Colonic mucosa (tissue), 4 donors: Measurements from ENCODE around the gene EPHB1. TPM values are rescaled to one million over a fixed set of nuclear protein-coding genes. Genes with fewer than 3 reads are reported as not detected.

ENCODE experiments used
- DNase-seq: peaks from one replicate; pipeline ENCODE4 v3.0.0-alpha.2; 2020
- H3K27ac ChIP-seq: fragments of 200-600 bp; one replicate; pipeline ENCODE4 v1.8.0; 2021
- H3K27me3 ChIP-seq: fragments of 200-600 bp; one replicate; pipeline ENCODE4 v1.8.0; 2021
- H3K36me3 ChIP-seq: fragments of 200-600 bp; one replicate; pipeline ENCODE4 v1.8.0; 2021
- H3K4me1 ChIP-seq: fragments of 200-600 bp; one replicate; pipeline ENCODE4 v1.8.0; 2021; ENCODE audit warnings: mild to moderate bottlenecking
- H3K4me3 ChIP-seq: fragments of 200-600 bp; one replicate; pipeline ENCODE4 v1.8.0; 2021
- H3K9ac ChIP-seq, 2 donors: one replicate each; pipeline ENCODE4 v1.7.0; 2013; ENCODE audit warnings: control low read depth in 2 of 2, low read depth in 2 of 2, low read length in 2 of 2
- H3K9me3 ChIP-seq: fragments of 200-600 bp; one replicate; pipeline ENCODE4 v1.8.0; 2021
- CTCF ChIP-seq: fragments of 200-600 bp; IDR thresholded peaks from one replicate; pipeline ENCODE4 v1.8.0; 2022; ENCODE audit warnings: antibody characterized with exemption, mild to moderate bottlenecking
- intact Hi-C: fragments of 100-400 bp; cut with DNase I; formaldehyde crosslinking; loops from one replicate; pipeline ENCODE4 v1.14.1; 2022
- total RNA-seq, 2 donors: library from RNA; stranded (reverse); fragmentation: NEBNext Ultra II Directional in 1 of 2; extraction: Animal tissue kit (Norgen Biotek cat#: 25700) in 1 of 2; gene quantifications; one replicate each; pipeline ENCODE4 v1.2.1, GENCODE V29; 2021
- donor health status: healthy.
- donor health status: DM: no; HTN: no; CAD: no.
- donor health status: DM: no; HTN: no; CAD: no.

EPHB1 gene
- total RNA-seq, 2 donors from 2014 or later = 0.40 to 0.74 TPM

- Histone ChIP-seq H3K9me3 (no peaks in the 10 kb centered on the region), H3K27ac (no peak overlapping the region), H3K4me1 (no peaks in the 10 kb centered on the region), H3K36me3 (no peaks in the 10 kb centered on the region), H3K27me3 (no peaks in the 10 kb centered on the region), H3K9ac (no peak overlapping the region), H3K4me3 (no peak overlapping the region)
- intact Hi-C loops = no loop called here
- DNase-seq = no peak
- TF ChIP-seq CTCF = no peak
These were observed 33.8 kb upstream of the EPHB1 start for GRCh38 chr3:134761213-134761612.

DNA sequence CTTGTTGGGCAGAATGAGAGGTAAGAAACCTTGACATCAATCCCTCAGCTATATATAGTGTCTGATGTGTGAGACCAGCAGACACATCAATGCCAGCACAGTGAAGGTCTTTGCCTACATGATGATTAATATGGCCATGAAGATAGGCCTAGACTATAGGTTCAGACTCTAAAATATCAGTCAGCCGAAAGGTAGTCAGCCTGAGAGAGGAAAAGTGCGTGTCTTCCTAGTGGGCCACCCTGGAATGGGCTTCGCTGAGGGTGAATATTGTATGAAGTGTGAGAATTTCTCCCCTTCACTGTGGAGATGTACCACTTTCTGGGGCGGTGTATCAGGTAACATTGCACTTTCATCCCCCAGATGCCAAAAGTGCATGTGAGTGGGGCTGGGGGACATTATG lies 33.0 kb upstream of the EPHB1 start:
- Histone ChIP-seq H3K36me3 (no peaks in the 10 kb centered on the region), H3K27me3 (no peaks in the 10 kb centered on the region), H3K4me1 (no peaks in the 10 kb centered on the region), H3K4me3 (no peak overlapping the region), H3K27ac (no peak overlapping the region), H3K9me3 (no peaks in the 10 kb centered on the region), H3K9ac (no peak overlapping the region)
- no peak for TF ChIP-seq CTCF
- intact Hi-C loops = no loop called here
- DNase-seq = no peak

DNA sequence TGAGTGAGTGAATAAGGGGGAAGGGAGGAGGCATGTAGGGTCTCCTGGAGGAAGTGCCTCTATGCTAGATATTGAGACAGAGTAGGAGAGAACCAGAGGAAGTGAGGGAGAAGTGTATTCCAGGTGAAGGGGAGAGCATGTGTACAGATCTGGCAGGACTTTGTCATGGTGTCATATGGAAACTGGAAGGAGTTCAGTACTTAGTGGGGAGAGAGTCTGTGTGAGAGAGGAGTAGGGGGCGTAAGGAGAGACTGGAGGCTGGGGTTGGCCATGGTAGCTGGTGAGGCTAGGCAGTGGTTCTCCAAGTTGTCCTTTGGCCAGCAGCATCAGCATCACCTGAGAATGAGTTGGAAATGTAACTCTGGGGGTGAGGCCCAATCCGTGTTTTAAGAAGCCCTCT lies 29.6 kb upstream of the EPHB1 start:
- Histone ChIP-seq H3K27me3 (no peaks in the 10 kb centered on the region), H3K36me3 (no peaks in the 10 kb centered on the region), H3K9me3 (no peaks in the 10 kb centered on the region), H3K9ac (no peak overlapping the region), H3K4me3 (no peak overlapping the region), H3K27ac (no peak overlapping the region), H3K4me1 (no peaks in the 10 kb centered on the region)
- intact Hi-C loops = no loop called here
- TF ChIP-seq CTCF = no peak
- DNase-seq = no peak

- DNase-seq = no peak
- H3K9me3 ChIP-seq = no peaks in the 10 kb centered on the region
- no peak overlapping the region for H3K27ac ChIP-seq
- no peak overlapping the region for H3K4me3 ChIP-seq
- H3K27me3 ChIP-seq = no peaks in the 10 kb centered on the region
- H3K4me1 ChIP-seq = no peaks in the 10 kb centered on the region
- intact Hi-C loops = no loop called here
- no peak for TF ChIP-seq CTCF
- H3K9ac ChIP-seq = no peak overlapping the region
- H3K36me3 ChIP-seq = no peaks in the 10 kb centered on the region
These were observed 28.8 kb upstream of the EPHB1 start for GRCh38 chr3:134766290-134766689.

DNA sequence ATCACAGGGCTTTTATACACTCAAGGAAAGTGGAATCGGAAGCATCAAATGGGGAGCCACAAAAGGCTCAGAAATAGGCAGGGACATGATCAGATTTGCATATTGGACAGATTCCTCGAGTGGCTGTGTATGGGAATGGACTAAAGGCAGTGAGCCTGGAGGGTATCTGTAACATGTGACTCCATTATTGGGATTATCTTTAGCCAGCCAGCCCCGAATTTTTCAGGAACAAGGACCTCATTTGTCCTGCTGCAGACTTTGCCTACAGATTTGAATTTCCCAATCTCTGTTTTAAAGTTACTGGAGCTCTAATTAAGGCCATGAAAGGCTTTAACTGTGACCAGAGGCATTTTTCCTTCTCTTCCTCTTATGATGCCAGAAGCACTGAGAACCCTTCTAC lies 26.9 kb upstream of the EPHB1 start:
- H3K4me3 ChIP-seq = no peak overlapping the region
- H3K27me3 ChIP-seq = no peaks in the 10 kb centered on the region
- DNase-seq = no peak
- H3K27ac ChIP-seq = no peak overlapping the region
- H3K36me3 ChIP-seq = no peaks in the 10 kb centered on the region
- no peak for TF ChIP-seq CTCF
- intact Hi-C loops = no loop called here
- no peaks in the 10 kb centered on the region for H3K4me1 ChIP-seq
- H3K9ac ChIP-seq = no peak overlapping the region
- no peaks in the 10 kb centered on the region for H3K9me3 ChIP-seq

DNA sequence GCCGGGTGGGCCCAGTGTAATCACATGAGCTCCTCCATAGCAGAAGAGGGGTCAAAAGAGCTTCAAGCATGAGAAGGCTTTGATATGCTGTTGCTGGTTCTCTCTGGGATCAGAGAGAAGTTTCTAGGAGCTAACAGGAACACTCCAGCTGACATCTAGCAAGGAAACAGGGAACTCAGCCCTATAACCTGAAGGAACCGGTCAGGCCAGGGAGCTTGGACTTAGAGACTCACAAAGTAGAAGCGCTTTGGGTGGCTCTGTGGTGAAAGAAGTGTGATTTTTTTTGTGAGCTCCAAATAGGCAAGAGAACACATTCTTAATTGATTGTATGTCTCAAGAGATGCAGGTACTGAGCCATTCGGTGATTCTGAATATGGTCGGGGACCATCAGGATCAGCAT lies 26.2 kb upstream of the EPHB1 start:
- Histone ChIP-seq H3K27ac (no peak overlapping the region), H3K9ac (no peak overlapping the region), H3K4me1 (no peaks in the 10 kb centered on the region), H3K27me3 (no peaks in the 10 kb centered on the region), H3K4me3 (no peak overlapping the region), H3K9me3 (no peaks in the 10 kb centered on the region), H3K36me3 (no peaks in the 10 kb centered on the region)
- intact Hi-C loops = no loop called here
- DNase-seq = no peak
- no peak for TF ChIP-seq CTCF
